ES-I3 (cell line): ENCODE measurements around the gene THBS4.
"Not testable (repeated sequence)": the region's sequence is repeated elsewhere in the genome, so short reads cannot be mapped to it uniquely, and the experiment has no call there.

Experiments used
- H3K36me3 ChIP-seq: 2 replicates; pipeline ENCODE4 v1.6.1; 2013; ENCODE audit warnings: mild to moderate bottlenecking, low read length, control low read depth, moderate library complexity; ENCODE audit not compliant: insufficient read depth
- H3K4me1 ChIP-seq: 2 replicates; pipeline ENCODE4 v1.6.1; 2013; ENCODE audit warnings: mild to moderate bottlenecking, control low read depth, low read length; ENCODE audit not compliant: insufficient read depth
- H3K9ac ChIP-seq: 2 replicates; pipeline ENCODE4 v1.6.1; 2013; ENCODE audit warnings: low read depth, mild to moderate bottlenecking, low read length, moderate library complexity
- H3K9me3 ChIP-seq: 2 replicates; pipeline ENCODE4 v1.6.1; 2013; ENCODE audit warnings: mild to moderate bottlenecking, low read length, moderate library complexity; ENCODE audit not compliant: control insufficient read depth, insufficient read depth

Gene THBS4

GRCh38 chr5:80105698-80106439 is 70.7 kb downstream of the THBS4 start:
- Histone ChIP-seq H3K4me1 (peaks cover 2% of the 10 kb centered on the region; the same call in 1 of the 2 replicates), H3K9ac (no peak overlapping the region), H3K36me3 (no peaks in the 10 kb centered on the region), H3K9me3 (no peaks in the 10 kb centered on the region)

- Histone ChIP-seq H3K9ac (no peak overlapping the region), H3K36me3 (no peaks in the 10 kb centered on the region), H3K9me3 (no peaks in the 10 kb centered on the region), H3K4me1 (peaks cover 13% of the 10 kb centered on the region)
Observed at GRCh38 chr5:80106916-80107315, 71.8 kb downstream of the THBS4 start.

GRCh38 chr5:80109646-80110478 is 74.7 kb downstream of the THBS4 start:
- Histone ChIP-seq H3K9ac (no peak overlapping the region), H3K4me1 (peaks cover 15% of the 10 kb centered on the region), H3K36me3 (no peaks in the 10 kb centered on the region)

GRCh38 chr5:80111376-80111990 is 76.3 kb downstream of the THBS4 start:
- H3K9me3 ChIP-seq, H3K36me3 ChIP-seq, H3K9ac ChIP-seq: not testable (repeated sequence)
- H3K4me1 ChIP-seq = peaks cover 15% of the 10 kb centered on the region

More at GRCh38 chr5:80109646-80110478, 74.7 kb downstream of the THBS4 start:
- no peaks in the 10 kb centered on the region for H3K9me3 ChIP-seq

- H3K4me1 ChIP-seq = peaks cover 15% of the 10 kb centered on the region
- H3K9ac ChIP-seq = no peak overlapping the region
- no peaks in the 10 kb centered on the region for H3K36me3 ChIP-seq
- no peaks in the 10 kb centered on the region for H3K9me3 ChIP-seq
Observed at GRCh38 chr5:80114860-80115259, 79.7 kb downstream of the THBS4 start.

- Histone ChIP-seq H3K4me1 (peaks cover 11% of the 10 kb centered on the region), H3K9ac (no peak overlapping the region), H3K36me3 (no peaks in the 10 kb centered on the region), H3K9me3 (no peaks in the 10 kb centered on the region)
Observed at GRCh38 chr5:80116000-80116399, 80.9 kb downstream of the THBS4 start.

GRCh38 chr5:80116465-80116864 is 81.3 kb downstream of the THBS4 start:
- Histone ChIP-seq H3K9me3 (no peaks in the 10 kb centered on the region), H3K4me1 (peaks cover 6% of the 10 kb centered on the region; the same call in 1 of the 2 replicates), H3K9ac (no peak overlapping the region), H3K36me3 (no peaks in the 10 kb centered on the region)

- no peaks in the 10 kb centered on the region for H3K9me3 ChIP-seq
- no peaks in the 10 kb centered on the region for H3K4me1 ChIP-seq
- no peaks in the 10 kb centered on the region for H3K36me3 ChIP-seq
- no peak overlapping the region for H3K9ac ChIP-seq
Observed at GRCh38 chr5:80117446-80117845, 82.3 kb downstream of the THBS4 start.

GRCh38 chr5:80119372-80119771 is 84.2 kb downstream of the THBS4 start:
- H3K4me1 ChIP-seq = no peaks in the 10 kb centered on the region
- no peak overlapping the region for H3K9ac ChIP-seq
- no peaks in the 10 kb centered on the region for H3K9me3 ChIP-seq
- no peaks in the 10 kb centered on the region for H3K36me3 ChIP-seq

GRCh38 chr5:80122579-80122978 is 87.4 kb downstream of the THBS4 start:
- no peaks in the 10 kb centered on the region for H3K4me1 ChIP-seq
- H3K36me3 ChIP-seq = no peaks in the 10 kb centered on the region
- H3K9me3 ChIP-seq = no peaks in the 10 kb centered on the region; the same call in 1 of the 2 replicates
- no peak overlapping the region for H3K9ac ChIP-seq

- no peaks in the 10 kb centered on the region for H3K36me3 ChIP-seq
- H3K9me3 ChIP-seq = no peaks in the 10 kb centered on the region; the same call in 1 of the 2 replicates
- no peak overlapping the region for H3K9ac ChIP-seq
- H3K4me1 ChIP-seq = peaks cover 9% of the 10 kb centered on the region
Observed at GRCh38 chr5:80124121-80124918, 89.2 kb downstream of the THBS4 start.

GRCh38 chr5:80125022-80125961 is 90.1 kb downstream of the THBS4 start:
- no peaks in the 10 kb centered on the region; the same call in 1 of the 2 replicates for H3K9me3 ChIP-seq
- H3K9ac ChIP-seq = no peak overlapping the region
- H3K4me1 ChIP-seq = peaks cover 9% of the 10 kb centered on the region

GRCh38 chr5:80125962-80126480 is 90.9 kb downstream of the THBS4 start:
- H3K36me3 ChIP-seq = no peaks in the 10 kb centered on the region
- H3K9me3 ChIP-seq = no peaks in the 10 kb centered on the region; the same call in none of the 2 replicates
- no peak overlapping the region for H3K9ac ChIP-seq
- H3K4me1 ChIP-seq = peaks cover 9% of the 10 kb centered on the region

More at GRCh38 chr5:80125022-80125961, 90.1 kb downstream of the THBS4 start:
- no peaks in the 10 kb centered on the region for H3K36me3 ChIP-seq
